Prostate gland (tissue), 2 donors: ENCODE results near the gene MAGI2. TPM values are rescaled to one million over a fixed set of nuclear protein-coding genes. Genes with fewer than 3 reads are reported as not detected.
"Not testable (repeated sequence)": the region's sequence is repeated elsewhere in the genome, so short reads cannot be mapped to it uniquely, and the experiment has no call there.

Experiments
- DNase-seq: peaks from one replicate; pipeline ENCODE4 v3.0.0-alpha.2; 2019; ENCODE audit warnings: low spot score
- H3K27ac ChIP-seq, 2 donors: fragments of 200-600 bp; sonication (generic); 2 replicates each; pipeline ENCODE4 v1.5.1; 2017 to 2019
- H3K27me3 ChIP-seq: fragments of 200-600 bp; sonication (generic); replicated peaks from 2 replicates; pipeline ENCODE4 v1.5.1; 2019; ENCODE audit not compliant: insufficient read depth
- H3K36me3 ChIP-seq, 2 donors: fragments of 200-600 bp; sonication (generic); 1 replicate in 1 of 2; 2 replicates in 1 of 2; pipeline versions ENCODE4 v1.5.1 to v1.8.1; 2017 to 2019
- H3K4me1 ChIP-seq: fragments of 200-600 bp; sonication (generic); replicated peaks from 2 replicates; pipeline ENCODE4 v1.5.1; 2019
- H3K4me3 ChIP-seq, 2 donors: fragments of 200-600 bp; sonication (generic); 2 replicates each; pipeline ENCODE4 v1.5.1; 2017 to 2019
- H3K9me3 ChIP-seq: fragments of 200-600 bp; sonication (generic); 2 replicates; pipeline ENCODE4 v1.5.1; 2017
- CTCF ChIP-seq, 4 experiments: fragments of 200-600 bp in 2 of 4; fragments of 450-650 bp in 2 of 4; sonication (generic) in 2 of 4; IDR thresholded peaks; 1 replicate in 3 of 4; 2 replicates in 1 of 4; pipeline ENCODE4 v1.5.1; 2016 to 2019; ENCODE audit warnings: antibody characterized with exemption in 4 of 4, mild to moderate bottlenecking in 2 of 4, moderate library complexity in 2 of 4
- POLR2A ChIP-seq: fragments of 450-650 bp; IDR thresholded peaks from one replicate; pipeline ENCODE4 v1.6.1; 2016; ENCODE audit warnings: antibody characterized with exemption, mild to moderate bottlenecking
- POLR2AphosphoS5 ChIP-seq: sonication (generic); formaldehyde crosslinking; IDR thresholded peaks from one replicate; pipeline ENCODE4 v1.6.1; 2017; ENCODE audit warnings: antibody characterized with exemption
- WGBS: methylation state at CpG from one replicate; pipeline ENCODE4 v1.1.5; 2018; 5-methylcytosine and 5-hydroxymethylcytosine counted together
- intact Hi-C: fragments of 100-400 bp; cut with DNase I; formaldehyde crosslinking; loops from one replicate; pipeline ENCODE4 v1.14.2; 2022
- total RNA-seq, 2 donors: library from RNA; depleted of rRNA; stranded (reverse); fragments of >200 nt; gene quantifications; one replicate each; pipeline ENCODE4 v1.1.0, GENCODE V29; 2016

MAGI2 gene
- total RNA-seq, 2 donors from 2014 or later, result 27.1 to 31.3 TPM

GRCh38 chr7:78301407-78301806, 1152.1 kb downstream of the MAGI2 start:
- no peaks in the 10 kb centered on the region for H3K36me3 ChIP-seq
- H3K4me1 ChIP-seq, result no peaks in the 10 kb centered on the region
- 72% methylated on average over 3 of the region's 3 CpGs for WGBS
- H3K9me3 ChIP-seq, result no peaks in the 10 kb centered on the region
- no peaks in the 10 kb centered on the region for H3K27me3 ChIP-seq
- H3K4me3 ChIP-seq, result no peak overlapping the region
- no peak for DNase-seq
- intact Hi-C loops, result no loop called here
- H3K27ac ChIP-seq, result no peak overlapping the region
- TF ChIP-seq CTCF (IDR thresholded peaks at IDR 0.05) (no peak), POLR2A (no peak), POLR2AphosphoS5 (no peak)

GRCh38 chr7:78299088-78299487, 1154.4 kb downstream of the MAGI2 start:
- no peaks in the 10 kb centered on the region for H3K36me3 ChIP-seq
- intact Hi-C loops, result no loop called here
- no peak for TF ChIP-seq POLR2AphosphoS5
- H3K27me3 ChIP-seq, result no peaks in the 10 kb centered on the region
- no peaks in the 10 kb centered on the region for H3K9me3 ChIP-seq
- 84% methylated on average over 5 of the region's 5 CpGs for WGBS
- no peak for DNase-seq
- no peak overlapping the region for H3K4me3 ChIP-seq
- no peak overlapping the region for H3K27ac ChIP-seq
- H3K4me1 ChIP-seq, result no peaks in the 10 kb centered on the region

- intact Hi-C loops, result no loop called here
- Histone ChIP-seq H3K4me1 (no peaks in the 10 kb centered on the region), H3K9me3 (no peaks in the 10 kb centered on the region), H3K4me3 (no peak overlapping the region), H3K27ac (no peak overlapping the region), H3K36me3 (no peaks in the 10 kb centered on the region), H3K27me3 (no peaks in the 10 kb centered on the region)
- no peak for DNase-seq
- TF ChIP-seq CTCF (IDR thresholded peaks at IDR 0.05), result no peak
- no peak for TF ChIP-seq POLR2AphosphoS5
- TF ChIP-seq POLR2A, result no peak
- 56% methylated on average over 5 of the region's 5 CpGs for WGBS
Observed at GRCh38 chr7:78296644-78297371, 1156.7 kb downstream of the MAGI2 start.

GRCh38 chr7:78296046-78296597, 1157.3 kb downstream of the MAGI2 start:
- H3K27me3 ChIP-seq, result no peaks in the 10 kb centered on the region
- H3K27ac ChIP-seq, result no peak overlapping the region
- no peak for TF ChIP-seq CTCF (IDR thresholded peaks at IDR 0.05)
- TF ChIP-seq POLR2AphosphoS5, result no peak
- no peak for TF ChIP-seq POLR2A
- no peak for DNase-seq
- intact Hi-C loops, result no loop called here
- no peak overlapping the region for H3K4me3 ChIP-seq
- no peaks in the 10 kb centered on the region for H3K36me3 ChIP-seq
- 81% methylated on average over 2 of the region's 2 CpGs for WGBS
- no peaks in the 10 kb centered on the region for H3K4me1 ChIP-seq
- no peaks in the 10 kb centered on the region for H3K9me3 ChIP-seq

- not testable (repeated sequence) for H3K27ac ChIP-seq, H3K9me3 ChIP-seq, H3K27me3 ChIP-seq, DNase-seq, H3K36me3 ChIP-seq, H3K4me3 ChIP-seq, H3K4me1 ChIP-seq
- 81% methylated on average over 3 of the region's 3 CpGs for WGBS
- intact Hi-C loops, result loop anchor here (10.0 kb wide), 1 partner anchor 115 kb away; no protein-coding TSS in a partner anchor
Observed at GRCh38 chr7:78289471-78289870, 1164.0 kb downstream of the MAGI2 start.

GRCh38 chr7:78284945-78285344, 1168.5 kb downstream of the MAGI2 start:
- no peak overlapping the region for H3K4me3 ChIP-seq
- intact Hi-C loops, result loop anchor here (10.0 kb wide), 1 partner anchor 110 kb away; no protein-coding TSS in a partner anchor
- DNase-seq, result no peak
- H3K9me3 ChIP-seq, result no peaks in the 10 kb centered on the region
- no peaks in the 10 kb centered on the region for H3K4me1 ChIP-seq
- H3K27ac ChIP-seq, result no peak overlapping the region
- 34% methylated on average over 4 of the region's 4 CpGs for WGBS
- TF ChIP-seq POLR2AphosphoS5 (no peak), POLR2A (no peak), CTCF (IDR thresholded peaks at IDR 0.05) (no peak)
- H3K27me3 ChIP-seq, result no peaks in the 10 kb centered on the region
- no peaks in the 10 kb centered on the region for H3K36me3 ChIP-seq
